Hepatocyte (in vitro differentiated cells): ENCODE results near the gene HSF5.

Source experiments
- EZH2phosphoT487 ChIP-seq: fragments of 200-600 bp; sonication (generic); IDR thresholded peaks from one replicate; pipeline ENCODE4 v1.6.1; 2018; ENCODE audit warnings: antibody characterized with exemption, mild to moderate bottlenecking, low read depth, moderate library complexity; ENCODE audit not compliant: unreplicated experiment, severe bottlenecking
- TF ChIP-seq, protein P1 (sequence below): fragments of 200-600 bp; sonication (generic); IDR thresholded peaks from 2 replicates; pipeline ENCODE4 v1.5.1; 2016; ENCODE audit warnings: antibody characterized with exemption, mild to moderate bottlenecking; ENCODE audit not compliant: poor library complexity

DNA sequence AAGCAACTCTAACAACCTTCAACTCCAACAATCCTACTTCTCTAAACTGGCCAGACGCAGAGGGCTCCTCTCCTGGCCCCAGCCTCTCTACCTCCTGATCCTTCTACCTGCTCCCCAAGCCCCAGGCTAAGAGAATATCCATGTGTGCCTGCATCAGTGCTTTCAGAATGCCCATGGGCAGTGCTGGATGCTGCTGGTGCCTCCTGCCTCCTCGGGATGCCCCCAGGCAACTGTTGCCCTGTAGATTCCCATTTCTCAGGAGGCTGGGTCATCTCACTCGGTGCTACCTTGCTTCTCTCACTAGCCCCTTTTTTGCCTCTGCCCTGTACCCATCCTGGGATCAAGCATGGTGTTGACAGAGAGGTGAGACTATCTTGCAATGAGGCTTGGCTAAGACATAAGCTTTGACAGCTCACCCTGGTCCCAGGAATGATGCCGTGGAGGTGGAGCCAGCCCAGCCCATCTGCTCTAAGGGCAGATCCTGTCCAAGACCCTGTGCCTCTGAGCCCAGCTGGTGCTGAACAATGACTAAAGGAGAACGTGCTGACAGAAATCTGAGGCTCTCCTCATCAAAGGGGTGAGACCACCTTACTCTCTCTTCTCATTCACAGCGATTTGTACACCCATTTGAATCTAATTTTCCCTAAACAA is 116.8 kb downstream of the HSF5 start:
- TF ChIP-seq, protein P1, sequence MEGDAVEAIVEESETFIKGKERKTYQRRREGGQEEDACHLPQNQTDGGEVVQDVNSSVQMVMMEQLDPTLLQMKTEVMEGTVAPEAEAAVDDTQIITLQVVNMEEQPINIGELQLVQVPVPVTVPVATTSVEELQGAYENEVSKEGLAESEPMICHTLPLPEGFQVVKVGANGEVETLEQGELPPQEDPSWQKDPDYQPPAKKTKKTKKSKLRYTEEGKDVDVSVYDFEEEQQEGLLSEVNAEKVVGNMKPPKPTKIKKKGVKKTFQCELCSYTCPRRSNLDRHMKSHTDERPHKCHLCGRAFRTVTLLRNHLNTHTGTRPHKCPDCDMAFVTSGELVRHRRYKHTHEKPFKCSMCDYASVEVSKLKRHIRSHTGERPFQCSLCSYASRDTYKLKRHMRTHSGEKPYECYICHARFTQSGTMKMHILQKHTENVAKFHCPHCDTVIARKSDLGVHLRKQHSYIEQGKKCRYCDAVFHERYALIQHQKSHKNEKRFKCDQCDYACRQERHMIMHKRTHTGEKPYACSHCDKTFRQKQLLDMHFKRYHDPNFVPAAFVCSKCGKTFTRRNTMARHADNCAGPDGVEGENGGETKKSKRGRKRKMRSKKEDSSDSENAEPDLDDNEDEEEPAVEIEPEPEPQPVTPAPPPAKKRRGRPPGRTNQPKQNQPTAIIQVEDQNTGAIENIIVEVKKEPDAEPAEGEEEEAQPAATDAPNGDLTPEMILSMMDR = no peak
- no peak for TF ChIP-seq EZH2phosphoT487
